Keratinocyte (primary cell): ENCODE data around the gene TNIK. TPM values are rescaled to one million over a fixed set of nuclear protein-coding genes. Genes with fewer than 3 reads are reported as not detected.
A peak's percentile ranks its signal among the peaks of the same experiment; 100 is the strongest.

Source experiments
- DNase-seq: peaks from one replicate; pipeline ENCODE4 v3.0.0-alpha.2; 2011; ENCODE audit warnings: low read depth, missing footprints, low spot score
- FAIRE-seq: peaks from 2 replicates; lab custom pipeline; 2011; peaks lifted over from hg19 to GRCh38; lab: Jason Lieb, UNC
- H2AFZ ChIP-seq: 2 replicates; pipeline ENCODE4 v1.6.0; 2012; ENCODE audit warnings: low read length, control low read depth, inconsistent platforms; ENCODE audit not compliant: control insufficient read depth
- H3K27ac ChIP-seq: 2 replicates; pipeline ENCODE4 v1.5.1; 2011; ENCODE audit warnings: low read length; ENCODE audit not compliant: control insufficient read depth, insufficient read depth
- H3K27me3 ChIP-seq: 3 replicates; pipeline ENCODE4 v1.6.0; 2011; ENCODE audit warnings: low read length; ENCODE audit not compliant: control insufficient read depth, insufficient read depth; ENCODE audit errors: extremely low read depth
- H3K36me3 ChIP-seq, 2 experiments: 2 replicates in 1 of 2; 3 replicates in 1 of 2; pipeline ENCODE4 v1.5.1; 2011; ENCODE audit warnings: low read length in 2 of 2, mild to moderate bottlenecking in 1 of 2; ENCODE audit not compliant: control insufficient read depth in 2 of 2, insufficient read depth in 2 of 2; ENCODE audit errors: extremely low read depth in 1 of 2
- H3K4me1 ChIP-seq: 3 replicates; pipeline ENCODE4 v1.5.1; 2011; ENCODE audit warnings: low read length; ENCODE audit not compliant: control insufficient read depth, insufficient read depth; ENCODE audit errors: extremely low read depth
- H3K4me2 ChIP-seq: 3 replicates; pipeline ENCODE4 v1.6.0; 2011; ENCODE audit warnings: low read depth, low read length; ENCODE audit not compliant: control insufficient read depth, insufficient read depth; ENCODE audit errors: extremely low read depth
- H3K4me3 ChIP-seq, 3 experiments: fragments of 200-600 bp in 1 of 3; sonication (generic) in 1 of 3; 2 replicates in 2 of 3; 3 replicates in 1 of 3; pipeline ENCODE4 v1.5.1; 2011 to 2016; ENCODE audit warnings: low read length in 3 of 3, mild to moderate bottlenecking in 3 of 3, control low read depth in 2 of 3, inconsistent platforms in 1 of 3, low read depth in 1 of 3, mixed read lengths in 1 of 3, mixed run types in 1 of 3, moderate library complexity in 1 of 3; ENCODE audit not compliant: control insufficient read depth in 2 of 3, insufficient read depth in 2 of 3; ENCODE audit errors: extremely low read depth in 1 of 3
- H3K79me2 ChIP-seq: 2 replicates; pipeline ENCODE4 v1.6.0; 2012; ENCODE audit warnings: low read length; ENCODE audit not compliant: control insufficient read depth, insufficient read depth
- H3K9ac ChIP-seq: 3 replicates; pipeline ENCODE4 v1.6.0; 2011; ENCODE audit warnings: low read length; ENCODE audit not compliant: control insufficient read depth, insufficient read depth; ENCODE audit errors: extremely low read depth
- H3K9me1 ChIP-seq: 3 replicates; pipeline ENCODE4 v1.6.0; 2011; ENCODE audit warnings: low read length; ENCODE audit not compliant: control insufficient read depth, insufficient read depth; ENCODE audit errors: extremely low read depth
- H3K9me3 ChIP-seq: 2 replicates; pipeline ENCODE4 v1.5.1; 2012; ENCODE audit warnings: low read depth, low read length; ENCODE audit not compliant: control insufficient read depth
- H4K20me1 ChIP-seq: 3 replicates; pipeline ENCODE4 v1.6.0; 2011; ENCODE audit warnings: low read length; ENCODE audit not compliant: control insufficient read depth, insufficient read depth; ENCODE audit errors: extremely low read depth
- EZH2 ChIP-seq: IDR thresholded peaks from one replicate; pipeline ENCODE4 v1.6.1; 2012; ENCODE audit warnings: inconsistent platforms, mild to moderate bottlenecking, low read length, moderate library complexity
- dilution Hi-C: fragments of 300-500 bp; cut with MboI; formaldehyde crosslinking; loops from one replicate; pipeline ENCODE4 v1.7.0; 2020; ENCODE audit warnings: low sequenced_read_pairs; ENCODE audit not compliant: extremely low pct_ligation_motif_present
- polyA plus RNA-seq, 5 experiments: library from polyadenylated mRNA; depleted of rRNA in 3 of 5; stranded (reverse) in 3 of 5; stranded (forward) in 1 of 5; unstranded in 1 of 5; fragments of >200 nt; gene quantifications; 1 replicate in 1 of 5; 2 replicates in 3 of 5; 3 replicates in 1 of 5; pipeline versions ENCODE4 v1.2.1 to v1.2.3, GENCODE V29; 2011 to 2012; ENCODE audit warnings: missing spikeins in 2 of 5, low read depth in 1 of 5, low replicate concordance in 1 of 5
- TF ChIP-seq, protein P1 (sequence below), 3 experiments: IDR thresholded peaks in 1 of 3; conservative IDR thresholded peaks in 1 of 3; optimal IDR thresholded peaks in 1 of 3; 2 replicates in 2 of 3; 3 replicates in 1 of 3; pipeline versions ENCODE3 to v1.5.1; 2011; ENCODE audit warnings: low read length in 3 of 3, mild to moderate bottlenecking in 3 of 3, moderate library complexity in 2 of 3, control low read depth in 1 of 3, inconsistent platforms in 1 of 3; ENCODE audit not compliant: insufficient read depth in 2 of 3; ENCODE audit errors: extremely low read depth in 1 of 3

Gene TNIK
- polyA plus RNA-seq, 1 donor (not counting 4 experiments of a cell fraction or from before 2014, with no cell fraction given): 4.4 TPM

DNA sequence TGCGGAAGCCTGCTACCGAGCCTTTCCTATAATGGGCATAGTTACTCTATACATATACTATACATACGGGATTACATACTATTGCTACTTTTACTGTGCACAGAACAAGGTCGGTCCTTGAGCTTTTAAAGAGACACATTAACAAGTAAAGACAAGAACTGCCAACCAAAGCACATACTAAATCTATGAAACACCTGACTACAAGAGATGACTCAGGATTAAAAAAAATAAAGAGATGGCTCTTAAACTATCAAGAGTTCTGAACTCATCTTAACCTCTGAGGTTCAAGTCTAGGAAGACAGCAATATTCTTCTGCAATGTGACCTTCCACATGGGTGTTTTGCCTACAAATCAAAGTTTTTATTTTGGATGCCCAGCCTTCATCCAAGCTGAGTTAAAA is 106.8 kb downstream of the TNIK start:
- Histone ChIP-seq H4K20me1 (no peaks in the 10 kb centered on the region), H3K9me1 (no peaks in the 10 kb centered on the region), H3K79me2 (no peaks in the 10 kb centered on the region), H3K36me3 (no peaks in the 10 kb centered on the region), H2AFZ (no peak overlapping the region), H3K27ac (peak overlapping the region; percentile 82), H3K4me2 (peak overlapping the region; percentile 76), H3K4me3 (no peak overlapping the region), H3K9ac (no peak overlapping the region), H3K4me1 (peaks cover 69% of the 10 kb centered on the region), H3K9me3 (no peaks in the 10 kb centered on the region), H3K27me3 (no peaks in the 10 kb centered on the region)
- TF ChIP-seq, protein P1, sequence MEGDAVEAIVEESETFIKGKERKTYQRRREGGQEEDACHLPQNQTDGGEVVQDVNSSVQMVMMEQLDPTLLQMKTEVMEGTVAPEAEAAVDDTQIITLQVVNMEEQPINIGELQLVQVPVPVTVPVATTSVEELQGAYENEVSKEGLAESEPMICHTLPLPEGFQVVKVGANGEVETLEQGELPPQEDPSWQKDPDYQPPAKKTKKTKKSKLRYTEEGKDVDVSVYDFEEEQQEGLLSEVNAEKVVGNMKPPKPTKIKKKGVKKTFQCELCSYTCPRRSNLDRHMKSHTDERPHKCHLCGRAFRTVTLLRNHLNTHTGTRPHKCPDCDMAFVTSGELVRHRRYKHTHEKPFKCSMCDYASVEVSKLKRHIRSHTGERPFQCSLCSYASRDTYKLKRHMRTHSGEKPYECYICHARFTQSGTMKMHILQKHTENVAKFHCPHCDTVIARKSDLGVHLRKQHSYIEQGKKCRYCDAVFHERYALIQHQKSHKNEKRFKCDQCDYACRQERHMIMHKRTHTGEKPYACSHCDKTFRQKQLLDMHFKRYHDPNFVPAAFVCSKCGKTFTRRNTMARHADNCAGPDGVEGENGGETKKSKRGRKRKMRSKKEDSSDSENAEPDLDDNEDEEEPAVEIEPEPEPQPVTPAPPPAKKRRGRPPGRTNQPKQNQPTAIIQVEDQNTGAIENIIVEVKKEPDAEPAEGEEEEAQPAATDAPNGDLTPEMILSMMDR (optimal IDR thresholded peaks at IDR 0.05 in 1 of 3, IDR thresholded peaks at IDR 0.05 in 1 of 3, conservative IDR thresholded peaks at IDR 0.05 in 1 of 3; ENCODE audit: extremely low read depth in 1 of 3, insufficient read depth in 2 of 3, low read length in 3 of 3): no peak
- TF ChIP-seq EZH2: no peak
- FAIRE-seq (peak; percentile 69), DNase-seq (no peak)
- dilution Hi-C loops: no loop called here

DNA sequence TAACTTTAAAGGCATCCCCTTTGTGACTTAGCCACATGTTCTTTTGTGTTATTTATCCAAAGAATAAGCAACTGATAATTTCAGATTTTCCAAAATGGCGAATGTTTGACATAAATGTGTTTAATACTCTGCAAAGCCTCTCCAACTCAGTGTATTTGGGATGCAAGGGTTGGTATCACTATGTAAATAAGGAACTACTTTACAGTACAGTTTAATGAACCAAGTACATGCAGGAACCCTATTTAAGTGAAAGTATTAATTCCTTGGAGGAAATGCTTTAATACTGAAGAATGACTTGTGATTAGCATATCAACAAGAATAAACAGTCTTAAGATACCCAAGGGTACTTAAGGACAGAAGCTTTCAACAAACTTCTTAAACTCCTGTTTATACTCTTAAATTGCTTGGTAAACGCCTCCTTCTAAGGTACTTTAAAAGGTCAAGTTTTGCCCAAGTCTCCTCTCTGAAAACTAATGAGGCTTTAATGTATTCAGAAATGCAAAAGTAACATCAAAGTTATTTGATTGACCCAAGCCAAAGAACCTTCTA is 107.7 kb downstream of the TNIK start:
- peak; percentile 60 for FAIRE-seq
- dilution Hi-C loops: no loop called here

More for the DNA sequence above, 107.7 kb downstream of the TNIK start:
- Histone ChIP-seq H3K9me1 (no peaks in the 10 kb centered on the region), H3K27ac (peak overlapping the region; percentile 82), H2AFZ (no peak overlapping the region), H3K9me3 (no peaks in the 10 kb centered on the region), H3K27me3 (no peaks in the 10 kb centered on the region), H3K36me3 (no peaks in the 10 kb centered on the region), H3K79me2 (no peaks in the 10 kb centered on the region), H4K20me1 (no peaks in the 10 kb centered on the region), H3K4me2 (no peak overlapping the region), H3K4me3 (no peak overlapping the region), H3K4me1 (peaks cover 79% of the 10 kb centered on the region), H3K9ac (no peak overlapping the region)
- TF ChIP-seq, protein P1 (optimal IDR thresholded peaks at IDR 0.05 in 1 of 3, IDR thresholded peaks at IDR 0.05 in 1 of 3, conservative IDR thresholded peaks at IDR 0.05 in 1 of 3; ENCODE audit: extremely low read depth in 1 of 3, insufficient read depth in 2 of 3, low read length in 3 of 3): no peak
- no peak for TF ChIP-seq EZH2
- no peak for DNase-seq
